ENCODE data around the gene ARRDC2.
"Not testable (repeated sequence)": the region's sequence is repeated elsewhere in the genome, so short reads cannot be mapped to it uniquely, and the experiment has no call there.

Gene ARRDC2

GRCh38 chr19:18029617-18030338, 21.8 kb downstream of the ARRDC2 start:
- no peak overlapping the region for H3K4me3 ChIP-seq (replicated peaks in 1 of 2; ENCODE audit: low read depth in 2 of 2, low read length in 2 of 2)
- DNase-seq (ENCODE audit: low read depth in 2 of 2): peak; percentile 55 to 57
- no peak for TF ChIP-seq CTCF (IDR thresholded peaks at IDR 0.05; ENCODE audit: low read depth, low read length)

DNA sequence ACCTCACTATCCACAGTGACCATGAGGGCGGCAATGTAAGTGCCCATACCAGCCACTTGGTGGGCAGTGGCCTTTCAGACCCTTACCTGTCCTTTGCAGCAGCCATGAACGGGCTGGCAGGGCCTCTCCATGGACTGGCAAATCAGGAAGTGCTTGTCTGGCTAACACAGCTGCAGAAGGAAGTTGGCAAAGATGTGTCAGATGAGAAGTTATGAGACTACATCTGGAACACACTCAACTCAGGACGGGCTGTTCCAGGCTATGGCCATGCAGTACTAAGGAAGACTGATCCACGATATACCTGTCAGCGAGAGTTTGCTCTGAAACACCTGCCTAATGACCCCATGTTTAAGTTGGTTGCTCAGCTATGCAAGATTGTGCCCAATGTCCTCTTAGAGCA, 23.4 kb downstream of the ARRDC2 start:
- not testable (repeated sequence) for DNase-seq (ENCODE audit: low read depth in 2 of 2); H3K4me3 ChIP-seq (replicated peaks in 1 of 2; ENCODE audit: low read depth in 2 of 2, low read length in 2 of 2)

GRCh38 chr19:18032102-18032501, 24.1 kb downstream of the ARRDC2 start:
- not testable (repeated sequence) for H3K4me3 ChIP-seq (replicated peaks in 1 of 2; ENCODE audit: low read depth in 2 of 2, low read length in 2 of 2); DNase-seq (ENCODE audit: low read depth in 2 of 2)

GRCh38 chr19:18041054-18041453, 33.1 kb downstream of the ARRDC2 start:
- no peak for TF ChIP-seq CTCF (IDR thresholded peaks at IDR 0.05; ENCODE audit: low read depth, low read length)
- no peak for DNase-seq (ENCODE audit: low read depth in 2 of 2)

GRCh38 chr19:18043676-18044075, 35.7 kb downstream of the ARRDC2 start:
- TF ChIP-seq CTCF (IDR thresholded peaks at IDR 0.05; ENCODE audit: low read depth, low read length): no peak
- H3K4me3 ChIP-seq (replicated peaks in 1 of 2; ENCODE audit: low read depth in 2 of 2, low read length in 2 of 2): no peak overlapping the region
- no peak for DNase-seq (ENCODE audit: low read depth in 2 of 2)

More at GRCh38 chr19:18041054-18041453, 33.1 kb downstream of the ARRDC2 start:
- H3K4me3 ChIP-seq (replicated peaks in 1 of 2; ENCODE audit: low read depth in 2 of 2, low read length in 2 of 2): no peak overlapping the region

DNA sequence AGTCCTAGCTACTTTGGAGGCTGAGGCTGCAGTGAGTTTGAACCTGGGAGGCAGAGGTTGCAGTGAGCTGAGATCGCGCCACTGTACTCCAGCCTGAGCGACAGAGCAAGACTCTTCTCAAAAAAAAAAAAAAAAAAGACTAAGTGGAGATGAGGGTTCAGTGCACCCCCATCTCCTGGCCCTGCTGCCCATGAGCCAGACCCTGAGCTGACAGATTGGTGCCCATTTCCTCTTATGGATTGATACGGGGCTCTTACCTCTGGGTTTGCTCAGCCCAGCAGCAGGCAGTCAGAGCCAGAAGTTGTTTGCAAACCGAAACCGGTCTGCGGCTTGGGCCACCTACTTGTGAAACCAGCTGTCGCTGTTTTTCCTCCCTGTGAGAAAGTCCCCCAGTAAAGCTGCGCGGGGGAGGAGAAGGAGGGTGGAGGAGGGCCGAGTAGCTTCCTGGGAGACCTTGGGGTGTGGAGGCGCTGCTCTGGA, 36.9 kb downstream of the ARRDC2 start:
- TF ChIP-seq CTCF (IDR thresholded peaks at IDR 0.05; ENCODE audit: low read depth, low read length): no peak
- peak overlapping the region; percentile 26 to 35 for H3K4me3 ChIP-seq (replicated peaks in 1 of 2; ENCODE audit: low read depth in 2 of 2, low read length in 2 of 2)
- DNase-seq (ENCODE audit: low read depth in 2 of 2): peak; percentile 71

- no peak for DNase-seq (ENCODE audit: low read depth in 2 of 2)
- H3K4me3 ChIP-seq (replicated peaks in 1 of 2; ENCODE audit: low read depth in 2 of 2, low read length in 2 of 2): peak overlapping the region; percentile 26 to 35
- TF ChIP-seq CTCF (IDR thresholded peaks at IDR 0.05; ENCODE audit: low read depth, low read length): no peak
Measured at GRCh38 chr19:18045307-18046050, 37.5 kb downstream of the ARRDC2 start.
